GM21737 (cell line): Measurements from ENCODE around the gene PCDHGC5.
A peak's percentile ranks its signal among the peaks of the same experiment; 100 is the strongest.

Experiments used
- ATAC-seq: cut with Tn5 transposase; IDR thresholded peaks from one replicate; pipeline ENCODE4 v1.9.1; 2021; ENCODE audit warnings: mild to moderate bottlenecking, moderate library complexity; ENCODE audit not compliant: unreplicated experiment

PCDHGC5 gene

GRCh38 chr5:141528291-141528984, 39.6 kb downstream of the PCDHGC5 start:
- ATAC-seq, result no peak

- peak; percentile 43 for ATAC-seq
Observed at GRCh38 chr5:141529002-141529401, 40.1 kb downstream of the PCDHGC5 start.

GRCh38 chr5:141529873-141530272, 41.0 kb downstream of the PCDHGC5 start:
- ATAC-seq, result no peak

- ATAC-seq, result no peak
Observed at GRCh38 chr5:141532726-141533125, 43.8 kb downstream of the PCDHGC5 start.

- ATAC-seq, result no peak
Observed at GRCh38 chr5:141533897-141534296, 45.0 kb downstream of the PCDHGC5 start.

GRCh38 chr5:141534492-141535213, 45.8 kb downstream of the PCDHGC5 start:
- ATAC-seq, result no peak
